Mesendoderm (in vitro differentiated cells): ENCODE measurements around the gene PET100.
A peak's percentile ranks its signal among the peaks of the same experiment; 100 is the strongest.

Experiments
- DNase-seq: peaks from one replicate; pipeline ENCODE4 v3.0.0; 2013
- H2AK5ac ChIP-seq: 2 replicates; pipeline ENCODE4 v1.6.1; 2013; ENCODE audit warnings: low read length, inconsistent platforms
- H2BK120ac ChIP-seq: 2 replicates; pipeline ENCODE4 v1.6.1; 2013; ENCODE audit warnings: low read depth, mild to moderate bottlenecking, low read length, moderate library complexity, mixed read lengths
- H2BK15ac ChIP-seq: replicated peaks from 2 replicates; pipeline ENCODE4 v1.6.1; 2013; ENCODE audit warnings: low read depth, mild to moderate bottlenecking, moderate library complexity
- H2BK5ac ChIP-seq: 2 replicates; pipeline ENCODE4 v1.6.1; 2013; ENCODE audit warnings: low read length, inconsistent platforms
- H3K18ac ChIP-seq: 2 replicates; pipeline ENCODE4 v1.6.1; 2013; ENCODE audit warnings: mild to moderate bottlenecking, low read length, mixed read lengths
- H3K23ac ChIP-seq: one replicate; pipeline ENCODE4 v1.6.1; 2013; ENCODE audit warnings: low read length
- H3K27ac ChIP-seq: 2 replicates; pipeline ENCODE4 v1.5.1; 2013; ENCODE audit warnings: low read depth, mild to moderate bottlenecking, inconsistent platforms, low read length, moderate library complexity
- H3K27me3 ChIP-seq: 2 replicates; pipeline ENCODE4 v1.6.1; 2013; ENCODE audit warnings: low read length, control low read depth, mild to moderate bottlenecking, inconsistent platforms; ENCODE audit not compliant: insufficient read depth, poor library complexity
- H3K36me3 ChIP-seq: 2 replicates; pipeline ENCODE4 v1.6.1; 2013; ENCODE audit warnings: low read length, inconsistent platforms; ENCODE audit not compliant: control insufficient read depth, insufficient read depth
- H3K4ac ChIP-seq: one replicate; pipeline ENCODE4 v1.6.1; 2013; ENCODE audit warnings: low read depth, mild to moderate bottlenecking, low read length, moderate library complexity
- H3K4me1 ChIP-seq: 2 replicates; pipeline ENCODE4 v1.6.1; 2013; ENCODE audit warnings: low read depth, low read length, inconsistent platforms; ENCODE audit not compliant: control insufficient read depth
- H3K4me2 ChIP-seq: 2 replicates; pipeline ENCODE4 v1.6.1; 2013; ENCODE audit warnings: low read length
- H3K4me3 ChIP-seq: 2 replicates; pipeline ENCODE4 v1.5.1; 2013; ENCODE audit warnings: mild to moderate bottlenecking, low read length
- H3K56ac ChIP-seq: one replicate; pipeline ENCODE4 v1.6.1; 2013; ENCODE audit warnings: low read length
- H3K79me1 ChIP-seq: 2 replicates; pipeline ENCODE4 v1.6.1; 2013; ENCODE audit warnings: low read length, inconsistent platforms
- H3K79me2 ChIP-seq: 2 replicates; pipeline ENCODE4 v1.6.1; 2013; ENCODE audit warnings: mild to moderate bottlenecking, low read length; ENCODE audit not compliant: control insufficient read depth, insufficient read depth
- H3K9ac ChIP-seq: 2 replicates; pipeline ENCODE4 v1.6.1; 2013; ENCODE audit warnings: low read length, inconsistent platforms
- H4K5ac ChIP-seq: one replicate; pipeline ENCODE4 v1.6.1; 2013; ENCODE audit warnings: low read length
- H4K8ac ChIP-seq: one replicate; pipeline ENCODE4 v1.6.1; 2013; ENCODE audit warnings: low read depth, mild to moderate bottlenecking, control low read depth, low read length, moderate library complexity
- WGBS: extraction: QIAGEN DNeasy Blood & Tissue Kit; methylation state at CpG from one replicate; pipeline ENCODE4 v1.1.7; 2013; ENCODE audit warnings: low lambda C conversion rate, missing lambda C conversion rate; ENCODE audit not compliant: insufficient coverage; ENCODE audit errors: extremely low coverage; 5-methylcytosine and 5-hydroxymethylcytosine counted together

Gene PET100

DNA sequence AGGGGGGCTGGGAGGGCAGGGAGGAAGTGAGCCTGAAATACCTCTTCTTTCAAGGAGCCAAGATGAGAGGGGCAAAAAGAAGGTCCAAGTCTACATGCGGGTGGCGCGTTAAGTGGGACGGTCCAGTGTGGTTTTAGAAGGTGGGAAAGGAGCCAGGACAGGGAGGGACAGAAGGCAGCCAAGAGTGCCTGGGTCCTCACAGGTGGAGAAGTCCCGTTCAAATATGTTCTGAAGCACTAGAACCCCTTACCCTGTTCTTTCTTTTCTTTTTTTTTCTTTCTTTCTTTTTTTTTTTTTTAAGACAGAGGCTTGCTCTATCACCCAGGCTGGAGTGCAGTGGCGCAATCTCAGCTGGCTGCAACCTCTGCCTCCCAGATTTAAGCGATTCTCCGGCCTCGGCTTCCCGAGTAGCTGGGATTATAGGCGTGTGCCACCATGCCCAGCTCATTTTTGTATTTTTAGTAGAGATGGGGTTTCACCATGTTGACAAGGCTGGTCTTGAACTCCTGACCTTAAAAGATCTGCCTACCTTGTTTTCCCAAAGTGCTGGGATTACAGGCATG is 26.6 kb upstream of the PET100 start:
- Histone ChIP-seq H2AK5ac (no peak overlapping the region), H3K79me1 (peaks cover 2% of the 10 kb centered on the region), H3K4me1 (no peaks in the 10 kb centered on the region), H4K8ac (no peak overlapping the region), H3K18ac (no peak overlapping the region), H3K27ac (no peak overlapping the region), H3K4ac (no peak overlapping the region), H3K36me3 (no peaks in the 10 kb centered on the region), H3K27me3 (no peaks in the 10 kb centered on the region), H3K4me3 (no peak overlapping the region), H3K56ac (no peak overlapping the region), H4K5ac (no peak overlapping the region), H3K79me2 (no peaks in the 10 kb centered on the region), H2BK120ac (no peak overlapping the region), H3K4me2 (no peak overlapping the region), H3K23ac (no peak overlapping the region), H3K9ac (no peak overlapping the region), H2BK5ac (no peak overlapping the region), H2BK15ac (no peak overlapping the region)
- no CpG with 5 or more reads among the region's 11 CpGs for WGBS
- no peak for DNase-seq

GRCh38 chr19:7603919-7604318 is 25.7 kb upstream of the PET100 start:
- Histone ChIP-seq H3K36me3 (no peaks in the 10 kb centered on the region), H3K79me2 (no peaks in the 10 kb centered on the region), H3K56ac (no peak overlapping the region), H3K27ac (no peak overlapping the region), H2BK15ac (no peak overlapping the region), H2AK5ac (no peak overlapping the region), H3K18ac (no peak overlapping the region), H3K9ac (no peak overlapping the region), H3K79me1 (peaks cover 2% of the 10 kb centered on the region), H3K27me3 (no peaks in the 10 kb centered on the region), H4K5ac (no peak overlapping the region), H4K8ac (no peak overlapping the region), H3K4me3 (no peak overlapping the region), H3K4me1 (no peaks in the 10 kb centered on the region), H3K4me2 (no peak overlapping the region), H3K4ac (no peak overlapping the region), H2BK120ac (no peak overlapping the region), H3K23ac (no peak overlapping the region), H2BK5ac (no peak overlapping the region)
- DNase-seq = no peak
- WGBS = no CpG with 5 or more reads among the region's 9 CpGs

- Histone ChIP-seq H3K23ac (no peak overlapping the region), H3K18ac (no peak overlapping the region), H2BK5ac (no peak overlapping the region), H3K4me1 (no peaks in the 10 kb centered on the region), H4K8ac (no peak overlapping the region), H3K56ac (no peak overlapping the region), H3K4ac (no peak overlapping the region), H3K27me3 (no peaks in the 10 kb centered on the region), H2AK5ac (no peak overlapping the region), H3K4me2 (no peak overlapping the region), H3K79me2 (no peaks in the 10 kb centered on the region), H3K9ac (no peak overlapping the region), H3K4me3 (no peak overlapping the region), H2BK120ac (no peak overlapping the region), H4K5ac (no peak overlapping the region), H3K36me3 (no peaks in the 10 kb centered on the region), H3K27ac (no peak overlapping the region), H3K79me1 (peaks cover 2% of the 10 kb centered on the region), H2BK15ac (no peak overlapping the region)
- peak; percentile 83 for DNase-seq
- no CpG with 5 or more reads among the region's 14 CpGs for WGBS
Measured at GRCh38 chr19:7605490-7606222, 23.9 kb upstream of the PET100 start.

DNA sequence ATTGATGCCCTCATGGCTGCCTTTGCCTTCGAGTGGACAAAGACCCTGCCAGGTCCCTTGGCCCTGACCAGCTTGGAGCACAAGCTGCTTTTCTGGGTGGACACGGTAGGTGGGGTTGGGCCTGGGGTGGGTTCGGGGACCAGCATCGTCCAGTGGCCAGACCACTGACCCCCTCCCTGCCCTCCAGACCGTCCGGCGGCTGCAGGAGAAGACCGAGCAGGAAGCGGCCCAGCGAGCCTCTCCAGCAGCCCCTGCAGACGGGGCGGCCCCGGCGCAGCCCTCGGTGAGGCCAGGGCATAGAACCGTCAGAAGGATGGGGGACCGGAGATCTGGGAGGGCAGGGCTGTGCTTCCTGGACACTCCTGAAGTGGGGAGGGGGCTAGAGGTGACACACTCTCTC is 23.3 kb upstream of the PET100 start:
- Histone ChIP-seq H3K79me1 (peaks cover 2% of the 10 kb centered on the region), H2BK15ac (no peak overlapping the region), H3K4me3 (no peak overlapping the region), H3K23ac (no peak overlapping the region), H2AK5ac (no peak overlapping the region), H3K27me3 (no peaks in the 10 kb centered on the region), H3K18ac (no peak overlapping the region), H3K56ac (no peak overlapping the region), H3K79me2 (no peaks in the 10 kb centered on the region), H3K4me1 (no peaks in the 10 kb centered on the region), H3K4ac (no peak overlapping the region), H3K27ac (no peak overlapping the region), H4K8ac (no peak overlapping the region), H3K36me3 (no peaks in the 10 kb centered on the region), H2BK5ac (no peak overlapping the region), H3K4me2 (no peak overlapping the region), H2BK120ac (no peak overlapping the region), H3K9ac (no peak overlapping the region), H4K5ac (no peak overlapping the region)
- no peak for DNase-seq
- no CpG with 5 or more reads among the region's 17 CpGs for WGBS

- no peak overlapping the region for H3K18ac ChIP-seq
- H3K79me2 ChIP-seq = no peaks in the 10 kb centered on the region
- no peak for DNase-seq
- WGBS = no CpG with 5 or more reads among the region's 10 CpGs
- no peak overlapping the region for H3K9ac ChIP-seq
- H3K27ac ChIP-seq = no peak overlapping the region
- no peaks in the 10 kb centered on the region for H3K4me1 ChIP-seq
- no peaks in the 10 kb centered on the region for H3K36me3 ChIP-seq
- no peak overlapping the region for H3K4me3 ChIP-seq
- H4K5ac ChIP-seq = no peak overlapping the region
- peaks cover 2% of the 10 kb centered on the region for H3K79me1 ChIP-seq
- no peak overlapping the region for H2BK120ac ChIP-seq
- H2AK5ac ChIP-seq = no peak overlapping the region
- H4K8ac ChIP-seq = no peak overlapping the region
- H3K23ac ChIP-seq = no peak overlapping the region
- no peaks in the 10 kb centered on the region for H3K27me3 ChIP-seq
- H3K56ac ChIP-seq = no peak overlapping the region
- H3K4ac ChIP-seq = no peak overlapping the region
- no peak overlapping the region for H3K4me2 ChIP-seq
- no peak overlapping the region for H2BK15ac ChIP-seq
- H2BK5ac ChIP-seq = no peak overlapping the region
Measured at GRCh38 chr19:7607212-7607873, 22.2 kb upstream of the PET100 start.
